HG02970 (cell line): ENCODE results near the gene ZSWIM1.
"Not testable (repeated sequence)": the region's sequence is repeated elsewhere in the genome, so short reads cannot be mapped to it uniquely, and the experiment has no call there.

Source experiments
- ATAC-seq: cut with Tn5 transposase; IDR thresholded peaks from one replicate; pipeline ENCODE4 v1.9.1; 2021; ENCODE audit warnings: mild to moderate bottlenecking, moderate library complexity, moderate number of reproducible peaks; ENCODE audit not compliant: unreplicated experiment, low FRiP score

Gene ZSWIM1

DNA sequence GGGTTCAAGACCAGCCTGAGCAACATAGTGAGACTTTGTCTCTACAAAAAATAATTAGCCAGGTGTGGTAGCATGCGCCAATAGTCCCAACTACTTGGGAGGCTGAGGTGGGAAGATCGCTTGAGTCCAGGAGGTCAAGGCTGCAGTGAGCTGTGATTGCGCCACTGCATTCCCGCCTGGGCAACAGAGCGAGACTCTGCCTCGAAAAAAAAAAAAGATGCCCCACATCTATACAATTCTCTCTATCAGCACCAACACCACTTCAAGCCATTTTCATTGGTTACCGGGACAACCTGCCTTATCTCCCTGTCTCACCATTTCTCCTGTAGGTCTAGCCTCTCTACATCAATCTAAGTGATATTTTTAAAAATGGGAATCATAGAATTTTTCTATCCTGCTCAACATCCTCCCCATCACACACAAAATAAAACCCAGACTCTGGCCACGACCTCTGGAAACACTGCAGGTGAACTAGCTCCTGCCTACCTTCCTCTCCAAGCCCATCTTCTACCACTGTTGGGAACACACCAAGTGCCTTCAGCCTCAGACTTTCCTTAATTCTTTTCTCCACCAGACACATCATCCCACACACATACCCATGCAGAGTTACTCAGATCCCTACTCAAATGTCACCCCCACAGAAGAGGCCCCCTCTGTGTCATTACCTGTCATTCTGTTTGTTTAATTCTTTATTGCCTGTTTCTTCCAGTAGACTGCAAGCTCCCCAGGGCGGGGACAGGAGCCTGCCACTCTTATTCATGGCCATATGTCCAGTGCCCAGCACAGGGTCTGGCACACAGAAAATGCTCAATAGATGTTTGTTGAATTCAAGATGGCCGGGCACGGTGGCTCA is 40.5 kb downstream of the ZSWIM1 start:
- no peak for ATAC-seq

DNA sequence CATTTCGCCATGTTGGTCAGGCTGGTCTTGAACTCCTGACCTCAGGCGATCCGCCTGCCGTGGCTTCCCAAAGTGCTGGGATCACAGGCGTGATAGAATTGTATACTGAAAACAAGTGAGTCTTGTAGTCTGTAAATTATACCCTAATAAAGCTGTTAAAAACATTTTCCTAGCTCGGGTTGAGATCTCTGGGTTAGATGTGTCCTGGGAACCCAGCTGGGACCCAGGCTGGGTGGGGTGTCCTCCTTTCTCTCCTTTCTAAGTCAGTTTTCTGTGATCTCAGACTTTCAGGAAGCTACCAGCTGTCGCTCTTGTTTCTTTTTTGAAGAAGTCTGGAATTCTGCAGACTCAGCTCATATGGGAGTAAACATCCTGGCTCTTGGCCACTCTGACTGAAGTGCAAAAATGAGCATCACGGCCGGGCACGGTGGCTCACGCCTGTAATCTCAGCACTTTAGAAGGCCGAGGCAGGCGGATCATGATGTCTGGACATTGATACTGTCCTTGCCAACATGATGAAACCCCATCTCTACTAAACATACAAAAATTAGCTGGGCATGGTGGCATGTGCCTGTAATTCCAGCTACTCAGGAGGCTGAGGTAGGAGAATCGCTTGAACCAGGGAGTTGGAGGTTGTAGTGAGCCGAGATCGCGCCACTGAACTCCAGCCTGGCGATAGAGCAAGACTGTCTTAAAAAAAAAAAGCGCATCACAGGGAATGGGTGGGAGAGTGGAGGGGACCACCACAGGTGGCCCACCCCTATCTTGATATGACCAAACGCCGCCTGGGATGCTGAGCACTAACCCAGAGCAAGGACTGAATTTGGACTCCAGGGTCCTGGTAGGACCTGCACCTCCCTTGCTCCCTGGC is 43.6 kb downstream of the ZSWIM1 start:
- ATAC-seq, result no peak

DNA sequence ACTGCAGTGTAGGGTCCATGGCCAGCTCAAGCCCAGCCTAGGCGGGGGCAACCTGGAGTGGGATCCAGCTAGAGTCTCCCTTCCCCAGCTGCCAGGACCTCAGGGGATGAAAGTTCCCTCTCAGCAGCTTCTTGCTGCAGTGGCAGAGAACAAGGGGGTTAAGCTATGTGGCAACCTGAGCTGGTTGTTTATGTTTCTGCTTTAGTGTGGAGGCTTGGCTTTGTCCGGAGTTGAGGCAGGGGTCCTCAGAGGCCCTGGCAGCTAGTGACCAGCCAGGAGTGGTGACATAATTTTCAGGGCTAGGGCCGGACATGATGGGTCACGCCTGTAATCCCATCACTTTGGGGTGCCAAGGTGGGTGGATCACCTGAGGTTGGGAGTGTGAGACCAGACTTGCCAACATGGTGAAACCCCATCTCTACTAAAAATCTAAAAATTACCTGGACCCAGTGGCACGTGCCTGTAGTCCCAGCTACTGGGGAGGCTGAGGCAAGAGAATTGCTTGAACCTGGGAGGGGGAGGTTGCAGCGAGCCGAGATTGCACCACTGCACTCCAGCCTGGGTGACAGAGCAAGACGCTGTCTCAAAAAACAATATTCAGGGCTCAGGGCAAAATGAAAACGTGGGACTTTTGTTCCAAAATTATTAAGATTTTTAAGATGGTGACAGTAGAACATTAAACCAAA is 44.9 kb downstream of the ZSWIM1 start:
- no peak for ATAC-seq

DNA sequence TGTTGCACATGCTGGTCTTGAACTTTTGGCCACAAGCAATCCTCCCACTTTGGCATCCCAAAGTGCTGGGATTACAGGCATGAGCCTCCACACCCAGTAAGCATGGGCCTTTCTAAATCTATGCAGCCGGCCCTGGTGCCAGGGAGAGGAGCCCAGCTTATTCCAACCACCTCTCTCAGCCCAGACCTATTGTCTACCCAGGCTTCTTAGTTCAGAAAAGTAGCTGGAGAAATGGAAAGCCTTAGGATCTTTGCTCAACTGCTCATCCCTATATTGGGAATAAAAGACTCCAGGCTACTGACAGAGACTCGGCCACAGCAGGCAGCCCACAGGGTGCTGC is 45.7 kb downstream of the ZSWIM1 start:
- ATAC-seq, result no peak

DNA sequence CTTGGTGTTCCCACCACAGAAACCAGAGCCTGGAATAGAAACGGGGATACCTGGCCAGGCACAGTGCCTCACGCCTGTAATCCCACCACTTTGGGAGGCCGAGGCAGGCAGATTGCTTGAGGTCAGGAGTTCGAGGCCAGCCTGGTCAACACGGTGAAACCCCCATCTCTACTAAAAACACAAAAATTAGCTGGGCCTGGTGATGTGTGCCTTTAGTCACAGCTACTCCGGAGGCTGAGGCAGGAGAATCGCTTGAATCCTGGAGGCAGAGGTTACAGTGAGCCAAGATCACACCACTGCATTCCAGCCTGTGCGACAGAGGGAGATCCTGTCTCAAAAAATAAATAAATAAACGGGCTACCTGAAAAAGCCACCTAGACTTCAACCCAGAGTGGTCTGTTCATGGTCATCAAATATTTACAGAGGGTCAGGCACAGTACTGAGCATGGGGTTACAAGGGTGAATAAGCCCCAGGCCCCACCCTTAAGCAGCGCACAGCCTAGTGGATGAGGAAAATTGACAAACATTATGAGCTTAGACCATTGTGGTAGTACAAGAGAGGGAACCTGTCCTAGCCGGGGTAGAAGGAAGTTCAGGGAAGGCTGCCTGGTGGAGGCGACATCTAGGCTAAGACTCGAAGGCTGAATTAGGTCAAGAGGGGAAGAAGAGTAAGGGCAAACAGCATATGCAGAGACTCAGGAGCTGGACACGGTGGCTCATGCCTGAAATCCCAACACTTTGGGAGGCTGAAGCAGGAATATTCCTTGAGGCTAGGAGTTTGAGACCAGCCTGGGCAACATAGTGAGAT is 46.2 kb downstream of the ZSWIM1 start:
- no peak for ATAC-seq

DNA sequence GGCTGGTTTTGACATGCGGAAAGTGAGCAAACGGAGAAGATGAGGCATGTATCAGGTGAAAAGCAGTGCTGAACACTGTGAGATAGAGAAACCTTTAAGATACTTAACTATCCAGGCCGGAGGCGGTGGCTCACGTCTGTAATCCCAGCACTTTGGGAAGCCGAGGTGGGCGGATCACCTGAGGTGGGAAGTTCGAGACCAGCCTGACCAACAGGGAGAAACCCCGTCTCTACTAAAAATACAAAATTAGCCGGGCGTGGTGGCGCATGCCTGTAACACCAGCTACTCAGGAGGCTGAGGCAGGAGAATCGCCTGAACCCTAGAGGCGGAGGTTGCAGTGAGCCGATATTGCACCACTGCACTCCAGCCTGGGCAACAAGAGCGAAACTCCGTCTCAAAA is 50.7 kb downstream of the ZSWIM1 start:
- ATAC-seq, result not testable (repeated sequence)

DNA sequence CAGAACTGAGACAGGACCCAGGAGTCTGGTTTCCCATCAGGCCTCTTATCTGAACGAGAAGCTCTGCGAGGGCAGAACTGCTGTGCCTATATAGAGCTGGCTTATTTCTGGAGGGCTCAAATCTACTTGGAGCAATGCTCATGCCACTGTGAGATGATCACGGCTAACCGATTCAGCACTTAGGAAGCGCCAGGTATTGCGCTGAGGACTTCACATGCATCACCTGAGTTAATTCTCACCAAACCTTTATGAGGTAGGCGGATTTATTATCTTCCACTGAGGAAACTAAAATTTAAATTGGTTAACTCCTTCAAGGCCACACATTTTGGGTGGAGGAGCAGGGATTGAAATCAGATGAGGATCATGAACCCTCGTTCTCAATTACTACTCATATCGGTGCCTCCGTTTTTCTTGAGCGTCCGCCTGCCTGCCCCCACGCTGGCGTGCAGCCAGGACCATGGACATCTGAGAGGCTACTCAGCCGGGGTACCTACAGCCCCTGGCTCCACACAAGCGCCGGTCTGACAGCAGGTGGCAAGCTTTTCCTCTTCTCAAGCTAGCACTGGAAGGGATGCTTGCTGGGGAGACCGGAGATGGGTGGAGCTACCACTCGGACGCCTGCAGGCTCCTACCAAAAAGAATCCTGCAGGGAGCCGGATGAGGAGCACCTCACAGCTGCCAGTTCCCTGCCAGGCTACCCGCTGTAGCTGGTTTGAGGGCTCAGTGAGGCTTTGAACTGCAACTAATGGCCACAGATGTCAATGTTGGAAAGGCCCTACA is 52.4 kb downstream of the ZSWIM1 start:
- no peak for ATAC-seq

DNA sequence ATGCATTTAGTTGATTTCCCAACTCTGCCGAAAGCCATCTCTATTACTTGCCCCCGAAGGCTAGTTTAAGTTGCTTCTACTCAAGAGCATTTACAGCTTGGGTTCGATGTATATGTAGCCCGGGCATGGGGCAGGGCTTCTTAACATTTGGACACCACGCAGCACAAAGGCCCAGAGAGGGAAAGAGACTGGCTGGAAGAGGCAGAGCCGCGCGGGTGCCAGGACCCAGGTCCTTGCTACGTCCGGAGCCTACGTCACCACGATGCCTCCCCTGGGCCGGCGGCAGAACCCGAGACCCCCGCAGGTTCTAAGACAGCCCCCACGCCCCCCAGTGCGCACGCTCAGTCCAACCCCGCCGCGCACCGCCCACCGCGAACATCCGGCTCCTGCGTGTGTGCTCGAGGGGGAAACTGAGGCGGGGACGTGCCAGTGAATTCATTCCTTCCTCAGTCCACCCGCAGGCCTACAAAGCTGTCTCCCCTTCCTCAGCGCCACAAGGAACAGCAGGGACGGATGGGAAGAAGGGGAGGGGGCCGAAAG is 53.1 kb downstream of the ZSWIM1 start:
- peak; percentile 13 for ATAC-seq
